OCI-LY3 (cell line): ENCODE data around the gene KATNIP.

Source experiments
- EZH2phosphoT487 ChIP-seq: fragments of 200-600 bp; shearing (Covaris generic); IDR thresholded peaks from 2 replicates; pipeline ENCODE4 v1.6.1; 2018; ENCODE audit warnings: antibody characterized with exemption, mixed run types, low read depth
- TF ChIP-seq, protein P1 (sequence below): fragments of 200-600, 300-600 bp; sonication (generic); IDR thresholded peaks from 2 replicates; pipeline ENCODE4 v1.5.1; 2014; ENCODE audit warnings: antibody characterized with exemption, low read length, low read depth

DNA sequence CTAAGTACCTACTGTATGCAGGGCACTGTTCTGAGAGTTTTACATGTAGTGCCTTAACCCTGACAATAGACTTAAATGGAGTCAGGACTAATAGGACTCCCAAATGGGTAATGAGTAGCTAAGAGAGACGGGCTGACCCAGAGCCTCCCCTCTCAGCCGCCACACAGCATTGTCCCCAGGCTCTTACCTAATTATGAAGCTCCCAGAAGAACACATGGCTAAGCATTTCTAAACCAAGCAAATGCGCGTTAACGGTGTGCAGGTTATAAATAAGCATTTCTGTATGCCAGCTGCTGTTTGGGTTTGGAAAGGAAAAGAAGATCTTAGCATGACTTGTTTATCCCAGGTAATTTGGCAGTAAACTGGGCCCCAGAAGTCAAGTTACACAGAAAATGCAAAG is 14.3 kb downstream of the KATNIP start:
- TF ChIP-seq, protein P1, sequence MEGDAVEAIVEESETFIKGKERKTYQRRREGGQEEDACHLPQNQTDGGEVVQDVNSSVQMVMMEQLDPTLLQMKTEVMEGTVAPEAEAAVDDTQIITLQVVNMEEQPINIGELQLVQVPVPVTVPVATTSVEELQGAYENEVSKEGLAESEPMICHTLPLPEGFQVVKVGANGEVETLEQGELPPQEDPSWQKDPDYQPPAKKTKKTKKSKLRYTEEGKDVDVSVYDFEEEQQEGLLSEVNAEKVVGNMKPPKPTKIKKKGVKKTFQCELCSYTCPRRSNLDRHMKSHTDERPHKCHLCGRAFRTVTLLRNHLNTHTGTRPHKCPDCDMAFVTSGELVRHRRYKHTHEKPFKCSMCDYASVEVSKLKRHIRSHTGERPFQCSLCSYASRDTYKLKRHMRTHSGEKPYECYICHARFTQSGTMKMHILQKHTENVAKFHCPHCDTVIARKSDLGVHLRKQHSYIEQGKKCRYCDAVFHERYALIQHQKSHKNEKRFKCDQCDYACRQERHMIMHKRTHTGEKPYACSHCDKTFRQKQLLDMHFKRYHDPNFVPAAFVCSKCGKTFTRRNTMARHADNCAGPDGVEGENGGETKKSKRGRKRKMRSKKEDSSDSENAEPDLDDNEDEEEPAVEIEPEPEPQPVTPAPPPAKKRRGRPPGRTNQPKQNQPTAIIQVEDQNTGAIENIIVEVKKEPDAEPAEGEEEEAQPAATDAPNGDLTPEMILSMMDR: no peak
- TF ChIP-seq EZH2phosphoT487: no peak
